Stimulated activated naive CD8-positive, alpha-beta T cell treated with anti-CD3 and anti-CD28 coated beads, Interleukin-15, amount 100 ng/mL, for 72 hours (primary cell): ENCODE data around the gene PCGF1.
"Not testable (repeated sequence)": the region's sequence is repeated elsewhere in the genome, so short reads cannot be mapped to it uniquely, and the experiment has no call there.

Experiments
- ATAC-seq: fragments of 150-1000 bp; cut with Tn5 transposase; 2 replicates; pipeline ENCODE4 v1.10.0; 2021; ENCODE audit warnings: mild to moderate bottlenecking, moderate library complexity
- DNase-seq, 2 donors: peaks; one replicate each; pipeline ENCODE4 v3.0.0; 2021 to 2022
- H3K27ac Mint-ChIP-seq, 2 donors: one replicate each; pipeline ENCODE4 v1.8.0; 2022; ENCODE audit warnings: mild to moderate bottlenecking in 2 of 2, mixed read lengths in 2 of 2, moderate library complexity in 2 of 2
- H3K27me3 Mint-ChIP-seq: one replicate; pipeline ENCODE4 v1.8.0; 2022; ENCODE audit warnings: mixed read lengths
- H3K4me1 Mint-ChIP-seq: one replicate; pipeline ENCODE4 v1.8.0; 2022; ENCODE audit warnings: mild to moderate bottlenecking, mixed read lengths
- H3K4me3 Mint-ChIP-seq, 2 donors: one replicate each; pipeline ENCODE4 v1.8.0; 2022; ENCODE audit warnings: mild to moderate bottlenecking in 2 of 2, mixed read lengths in 2 of 2, moderate library complexity in 1 of 2
- H3K9me3 Mint-ChIP-seq, 2 donors: one replicate each; pipeline ENCODE4 v1.8.0; 2022; ENCODE audit warnings: mixed read lengths in 2 of 2

The PCGF1 gene

GRCh38 chr2:74481961-74482800 is 25.3 kb downstream of the PCGF1 start:
- H3K4me3 Mint-ChIP-seq: peak overlapping the region; percentile 94 to 98
- no peaks in the 10 kb centered on the region for H3K27me3 Mint-ChIP-seq
- H3K27ac Mint-ChIP-seq: peak overlapping the region; percentile 99
- peak; percentile 70 for DNase-seq
- peak; percentile 67 for ATAC-seq
- peaks cover 54% of the 10 kb centered on the region for H3K4me1 Mint-ChIP-seq
- no peaks in the 10 kb centered on the region for H3K9me3 Mint-ChIP-seq

GRCh38 chr2:74481431-74481830 is 26.1 kb downstream of the PCGF1 start:
- Mint-ChIP-seq H3K4me3 (peak overlapping the region; percentile 94 to 98), H3K9me3 (no peaks in the 10 kb centered on the region), H3K4me1 (peaks cover 49% of the 10 kb centered on the region), H3K27me3 (no peaks in the 10 kb centered on the region), H3K27ac (no peak overlapping the region)
- ATAC-seq (no peak), DNase-seq (no peak)

- H3K4me1 Mint-ChIP-seq: peaks cover 46% of the 10 kb centered on the region
- DNase-seq (no peak), ATAC-seq (no peak)
- no peak overlapping the region for H3K27ac Mint-ChIP-seq
- H3K4me3 Mint-ChIP-seq: no peak overlapping the region
- no peaks in the 10 kb centered on the region for H3K27me3 Mint-ChIP-seq
- H3K9me3 Mint-ChIP-seq: no peaks in the 10 kb centered on the region
Observed at GRCh38 chr2:74474899-74475298, 32.6 kb downstream of the PCGF1 start.

GRCh38 chr2:74474481-74474880 is 33.0 kb downstream of the PCGF1 start:
- DNase-seq: no peak
- H3K27me3 Mint-ChIP-seq: no peaks in the 10 kb centered on the region
- no peak for ATAC-seq
- no peak overlapping the region for H3K27ac Mint-ChIP-seq
- H3K4me1 Mint-ChIP-seq: peaks cover 48% of the 10 kb centered on the region
- H3K4me3 Mint-ChIP-seq: no peak overlapping the region
- no peaks in the 10 kb centered on the region for H3K9me3 Mint-ChIP-seq

- H3K4me1 Mint-ChIP-seq: peaks cover 43% of the 10 kb centered on the region
- ATAC-seq: no peak
Observed at GRCh38 chr2:74472945-74473258, 34.6 kb downstream of the PCGF1 start.

GRCh38 chr2:74472086-74472944 is 35.2 kb downstream of the PCGF1 start, which contains the start of gene MRPL53:
Gene MRPL53, minus strand, starts transcription at chr2:74472680. Its CDS starts 20 bp downstream, at chr2:74472660.
- H3K27ac Mint-ChIP-seq: peak within 1 kb of the TSS; percentile 94 to 98
- peak; percentile 95 for ATAC-seq
- peak within 1 kb of the TSS; percentile 97 to 100 for H3K4me3 Mint-ChIP-seq
- H3K9me3 Mint-ChIP-seq: no peaks in the 10 kb centered on the region
- H3K27me3 Mint-ChIP-seq: no peaks in the 10 kb centered on the region
- H3K4me1 Mint-ChIP-seq: peaks cover 38% of the 10 kb centered on the region
- peak; percentile 92 to 96 for DNase-seq

More at GRCh38 chr2:74472945-74473258, 34.6 kb downstream of the PCGF1 start:
- H3K27ac Mint-ChIP-seq: peak overlapping the region; percentile 94 to 98
- no peak for DNase-seq
- no peaks in the 10 kb centered on the region for H3K9me3 Mint-ChIP-seq
- peak overlapping the region; percentile 97 to 100 for H3K4me3 Mint-ChIP-seq
- H3K27me3 Mint-ChIP-seq: no peaks in the 10 kb centered on the region

GRCh38 chr2:74471332-74472065 is 36.0 kb downstream of the PCGF1 start:
- Mint-ChIP-seq H3K27me3 (no peaks in the 10 kb centered on the region), H3K9me3 (no peaks in the 10 kb centered on the region), H3K4me1 (peaks cover 37% of the 10 kb centered on the region), H3K4me3 (peak overlapping the region; percentile 97 to 100), H3K27ac (peak overlapping the region; percentile 94 to 98)
- ATAC-seq (no peak), DNase-seq (no peak)

- ATAC-seq, H3K9me3 Mint-ChIP-seq, H3K27me3 Mint-ChIP-seq, DNase-seq: not testable (repeated sequence)
- peak overlapping the region; percentile 7 to 80 for H3K4me3 Mint-ChIP-seq
- H3K27ac Mint-ChIP-seq: peak overlapping the region in 1 of 2 donors; percentile 28
- peaks cover 42% of the 10 kb centered on the region for H3K4me1 Mint-ChIP-seq
Observed at GRCh38 chr2:74470742-74471141, 36.8 kb downstream of the PCGF1 start.

GRCh38 chr2:74464406-74464805 is 43.1 kb downstream of the PCGF1 start:
- H3K4me3 Mint-ChIP-seq: peak overlapping the region; percentile 87 to 99
- no peak for DNase-seq
- peaks cover 49% of the 10 kb centered on the region for H3K4me1 Mint-ChIP-seq
- H3K27me3 Mint-ChIP-seq: no peaks in the 10 kb centered on the region
- ATAC-seq: peak; percentile 14
- H3K9me3 Mint-ChIP-seq: no peaks in the 10 kb centered on the region
- peak overlapping the region; percentile 65 to 87 for H3K27ac Mint-ChIP-seq

GRCh38 chr2:74462786-74463105 is 44.7 kb downstream of the PCGF1 start:
- Mint-ChIP-seq H3K4me3 (no peak overlapping the region), H3K27ac (peak overlapping the region in 1 of 2 donors; percentile 39)

GRCh38 chr2:74462054-74462785 is 45.3 kb downstream of the PCGF1 start:
- Mint-ChIP-seq H3K27me3 (no peaks in the 10 kb centered on the region), H3K4me1 (peaks cover 57% of the 10 kb centered on the region), H3K27ac (peak overlapping the region in 1 of 2 donors; percentile 39), H3K4me3 (no peak overlapping the region), H3K9me3 (no peaks in the 10 kb centered on the region)
- ATAC-seq (no peak), DNase-seq (no peak)

More at GRCh38 chr2:74462786-74463105, 44.7 kb downstream of the PCGF1 start:
- no peak for DNase-seq
- no peak for ATAC-seq
- no peaks in the 10 kb centered on the region for H3K9me3 Mint-ChIP-seq
- peaks cover 55% of the 10 kb centered on the region for H3K4me1 Mint-ChIP-seq
- H3K27me3 Mint-ChIP-seq: no peaks in the 10 kb centered on the region

- Mint-ChIP-seq H3K27me3 (no peaks in the 10 kb centered on the region), H3K4me1 (peaks cover 65% of the 10 kb centered on the region), H3K9me3 (no peaks in the 10 kb centered on the region), H3K4me3 (no peak overlapping the region), H3K27ac (peak overlapping the region in 1 of 2 donors; percentile 55)
- no peak for DNase-seq
- no peak for ATAC-seq
Observed at GRCh38 chr2:74461187-74462053, 46.1 kb downstream of the PCGF1 start.

GRCh38 chr2:74460187-74460586 is 47.3 kb downstream of the PCGF1 start:
- Mint-ChIP-seq H3K27ac (peak overlapping the region in 1 of 2 donors; percentile 51), H3K4me3 (peak overlapping the region; percentile 89 to 99), H3K4me1 (peaks cover 67% of the 10 kb centered on the region)
- not testable (repeated sequence) for DNase-seq, H3K27me3 Mint-ChIP-seq, ATAC-seq, H3K9me3 Mint-ChIP-seq

GRCh38 chr2:74459503-74460118 is 47.9 kb downstream of the PCGF1 start:
- peak overlapping the region; percentile 89 to 99 for H3K4me3 Mint-ChIP-seq

More at GRCh38 chr2:74459503-74460118, 47.9 kb downstream of the PCGF1 start:
- not testable (repeated sequence) for H3K27me3 Mint-ChIP-seq, H3K9me3 Mint-ChIP-seq, DNase-seq, ATAC-seq
- Mint-ChIP-seq H3K27ac (peak overlapping the region; percentile 36 to 88), H3K4me1 (peaks cover 73% of the 10 kb centered on the region)
